Measurements from ENCODE around the gene APOA5.
"Not testable (repeated sequence)": the region's sequence is repeated elsewhere in the genome, so short reads cannot be mapped to it uniquely, and the experiment has no call there.

The APOA5 gene

DNA sequence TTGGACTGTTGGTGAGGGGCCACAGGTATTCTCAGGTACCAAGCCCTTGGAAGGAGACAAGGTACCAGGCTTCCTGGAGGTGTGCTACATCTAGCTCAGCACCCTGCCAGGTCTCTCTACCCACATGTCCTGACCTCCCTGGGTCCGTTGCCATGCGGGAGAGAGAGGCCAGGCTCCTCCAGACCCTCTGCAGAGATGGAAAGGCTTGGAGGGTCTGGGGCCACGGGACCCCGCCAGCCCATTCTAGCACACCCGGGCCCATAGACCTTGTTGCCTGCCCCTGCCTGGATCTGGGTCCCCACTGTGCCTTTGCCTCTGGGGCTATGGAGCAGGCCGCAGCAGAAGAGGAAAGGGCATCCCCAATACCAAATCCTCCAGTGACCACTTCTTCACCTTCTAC, 35.8 kb upstream of the APOA5 start:
- DNase-seq: no peak

DNA sequence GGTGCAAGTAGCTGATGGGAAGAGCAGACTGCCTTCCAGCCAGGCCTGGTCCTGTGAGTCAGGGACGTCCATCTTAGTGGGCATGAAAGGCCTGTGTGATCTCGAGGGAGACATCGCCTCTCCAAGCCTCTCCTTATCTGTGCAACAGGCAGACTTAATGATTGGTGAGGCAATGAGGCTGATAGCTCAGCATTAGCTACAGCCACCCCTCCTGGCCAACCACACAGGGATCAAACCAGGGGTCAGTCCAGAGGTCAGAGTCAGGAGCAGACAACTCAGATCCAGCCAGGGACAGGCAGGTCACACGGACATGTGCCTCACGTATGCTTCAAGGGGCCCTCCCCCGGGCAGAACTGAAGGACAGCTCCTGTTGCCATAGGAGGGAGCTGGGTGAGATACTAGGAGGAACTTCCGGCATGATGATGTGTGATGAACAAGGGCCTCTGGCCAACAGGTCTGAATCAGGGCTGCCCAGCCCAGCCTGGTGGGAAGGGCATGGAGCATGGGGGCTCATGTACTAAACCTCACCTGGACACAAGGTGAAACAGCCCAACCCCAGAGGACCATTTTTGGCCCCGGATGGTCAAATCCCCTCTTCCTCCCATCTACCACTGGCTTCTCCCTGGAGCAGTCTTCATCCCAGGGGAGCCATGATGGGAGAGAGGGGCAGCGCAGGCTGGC, 35.2 kb upstream of the APOA5 start:
- no peak for DNase-seq

- no peak for DNase-seq
These were observed 34.4 kb upstream of the APOA5 start for GRCh38 chr11:116825854-116826750.

- DNase-seq: no peak
These were observed 33.8 kb upstream of the APOA5 start for GRCh38 chr11:116825434-116825833.

DNA sequence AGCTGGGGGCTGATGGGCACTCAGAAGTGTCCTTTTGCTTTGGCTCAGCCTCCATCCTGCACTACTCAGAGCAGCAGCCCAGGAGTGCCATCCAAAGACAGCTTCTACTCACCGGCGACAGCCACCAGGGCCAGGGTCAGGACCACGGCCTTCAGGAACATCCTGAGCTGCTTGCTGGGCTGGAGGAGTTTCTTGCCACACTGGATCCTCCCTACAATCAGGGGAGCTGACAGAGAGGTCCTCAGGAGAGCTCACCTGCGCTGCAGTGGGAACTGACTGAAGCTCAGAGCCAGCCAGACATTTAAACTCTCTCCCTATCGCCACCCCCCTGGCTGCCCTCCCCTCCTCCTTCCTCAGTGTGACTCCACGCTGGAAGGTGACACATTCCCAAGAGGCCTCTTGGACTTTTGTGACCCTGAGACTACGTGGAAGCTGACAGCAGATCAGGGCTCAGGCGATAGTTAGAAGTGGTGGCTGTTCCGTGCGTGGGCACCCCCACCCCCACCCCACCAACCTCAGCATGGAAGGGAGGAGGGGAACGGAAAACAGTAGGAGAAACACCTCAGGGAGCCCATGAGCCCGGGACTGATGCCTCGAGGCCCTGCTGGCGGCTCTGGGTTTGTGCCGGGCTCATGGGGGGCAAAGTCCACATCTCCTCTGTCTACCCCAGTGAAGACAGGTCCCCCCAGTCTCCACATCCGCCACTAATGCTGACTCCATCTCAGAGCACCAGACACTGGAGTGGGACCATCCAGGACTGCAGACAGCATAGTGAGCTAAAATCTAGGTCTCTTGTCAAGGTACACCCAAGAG, 31.6 kb upstream of the APOA5 start, which contains the start of gene APOA4:
TSS of gene APOA4 (minus strand) at position 274 of the 813 bp plus-strand sequence. CDS start at position 161, 113 bp downstream.
- no peak for DNase-seq

GRCh38 chr11:116822575-116822974, 30.9 kb upstream of the APOA5 start:
- DNase-seq: no peak

DNA sequence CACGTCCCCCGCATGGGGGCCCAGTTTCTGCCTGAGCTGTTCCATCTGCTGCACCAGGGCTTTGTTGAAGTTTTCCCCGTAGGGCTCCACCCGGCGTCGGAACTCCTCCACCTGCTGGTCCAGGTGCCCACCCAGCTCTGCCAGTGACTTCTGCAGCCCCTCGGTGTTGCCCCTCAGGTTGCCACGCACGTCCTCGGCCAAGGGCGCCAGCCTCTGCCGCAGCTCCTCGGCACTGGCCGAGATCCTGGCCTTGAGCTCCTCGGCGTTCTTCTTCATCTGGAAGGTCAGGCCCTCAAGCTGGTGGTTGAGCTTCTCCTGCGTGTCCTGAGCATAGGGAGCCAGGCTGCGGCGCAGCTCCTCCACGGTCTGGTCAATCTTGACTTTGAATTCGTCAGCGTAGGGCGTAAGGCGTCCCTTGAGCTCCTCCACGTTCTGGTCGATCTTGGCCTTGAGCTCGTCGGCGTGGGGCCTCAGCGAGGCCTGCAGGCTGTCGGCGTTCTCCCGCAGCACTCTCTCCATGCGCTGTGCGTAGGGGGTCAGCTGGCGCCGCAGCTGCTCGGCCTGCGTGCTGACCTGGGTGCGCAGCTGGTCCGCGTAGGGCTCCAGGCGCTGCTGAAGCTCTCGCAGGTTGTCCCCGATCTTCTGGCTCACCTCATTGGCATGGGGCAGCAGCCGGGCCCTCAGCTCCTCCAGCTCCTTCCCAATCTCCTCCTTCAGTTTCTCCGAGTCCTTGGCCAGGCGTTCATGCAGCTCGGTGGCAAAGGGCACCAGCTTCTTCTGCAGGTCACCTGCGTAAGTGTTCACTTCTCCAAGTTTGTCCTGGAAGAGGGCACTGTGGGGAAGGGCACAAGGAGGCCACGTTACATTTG, 29.6 kb upstream of the APOA5 start:
- DNase-seq: no peak

- DNase-seq: no peak
These were observed 27.4 kb upstream of the APOA5 start for GRCh38 chr11:116819049-116819448.

- no peak for DNase-seq
These were observed 22.8 kb upstream of the APOA5 start for GRCh38 chr11:116814502-116814901.

GRCh38 chr11:116813781-116814471, 22.2 kb upstream of the APOA5 start:
- DNase-seq: no peak

- DNase-seq: no peak
These were observed 21.5 kb upstream of the APOA5 start for GRCh38 chr11:116813170-116813569.

DNA sequence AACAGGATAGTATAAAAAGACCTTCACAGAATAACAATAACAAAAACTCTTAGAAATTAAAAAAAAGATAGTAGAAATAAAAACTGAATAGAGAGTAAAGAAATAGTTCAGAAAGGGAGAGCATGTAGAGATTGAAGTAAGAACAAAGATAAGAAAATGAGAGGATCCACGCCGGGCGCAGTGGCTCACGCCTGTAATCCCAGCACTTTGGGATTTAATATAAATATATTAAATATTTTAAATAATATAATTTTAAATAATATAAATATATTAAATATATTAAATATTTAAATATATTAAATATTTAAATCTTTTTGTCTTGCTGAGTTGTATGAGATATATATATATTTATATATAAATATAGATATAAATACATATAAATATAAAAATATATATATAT, 20.4 kb upstream of the APOA5 start:
- DNase-seq: no peak

GRCh38 chr11:116811194-116811593, 19.5 kb upstream of the APOA5 start:
- no peak for DNase-seq

DNA sequence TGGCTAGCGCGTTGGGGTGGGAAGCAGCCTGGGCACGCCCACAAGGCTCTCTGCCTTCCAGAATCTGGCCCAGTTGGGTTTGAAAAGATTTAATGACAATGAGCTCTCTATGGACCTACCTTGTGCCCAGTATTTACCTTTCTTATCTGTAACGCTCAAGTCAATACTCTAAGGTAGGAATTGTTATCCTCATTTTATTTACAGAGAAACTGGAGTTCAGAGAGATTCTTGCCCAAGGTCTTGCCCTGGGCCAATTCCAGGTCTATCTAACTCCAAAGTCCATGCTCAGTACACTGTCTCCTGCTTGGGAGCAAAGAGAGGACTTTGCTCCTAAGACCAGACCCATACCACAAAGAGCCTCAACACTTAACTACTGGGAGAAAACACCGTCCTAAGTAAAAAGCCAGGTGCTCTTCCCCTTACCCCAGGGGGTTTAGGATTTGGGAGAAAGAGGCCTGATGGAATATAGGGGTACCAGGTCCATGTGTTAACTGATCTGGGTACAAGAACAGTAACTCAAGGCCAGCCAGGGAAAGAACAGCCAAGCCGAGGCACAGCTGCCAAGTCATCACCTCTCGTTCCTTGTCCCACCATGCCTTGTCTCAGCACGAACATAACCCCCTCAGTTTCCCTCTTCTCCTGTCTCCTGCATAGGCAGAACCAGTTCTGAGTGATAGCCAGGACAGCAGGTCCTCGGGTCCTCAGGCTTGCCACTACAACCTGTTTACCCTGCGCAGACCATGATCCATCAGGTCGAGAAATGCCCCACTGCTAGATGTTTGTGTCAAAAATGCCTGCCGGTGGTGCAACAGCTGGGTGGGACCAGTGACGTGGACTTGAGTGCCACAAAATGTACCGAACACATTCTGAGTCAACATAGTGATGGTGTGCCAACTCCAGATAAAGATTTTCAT, 16.8 kb upstream of the APOA5 start:
- no peak for DNase-seq

DNA sequence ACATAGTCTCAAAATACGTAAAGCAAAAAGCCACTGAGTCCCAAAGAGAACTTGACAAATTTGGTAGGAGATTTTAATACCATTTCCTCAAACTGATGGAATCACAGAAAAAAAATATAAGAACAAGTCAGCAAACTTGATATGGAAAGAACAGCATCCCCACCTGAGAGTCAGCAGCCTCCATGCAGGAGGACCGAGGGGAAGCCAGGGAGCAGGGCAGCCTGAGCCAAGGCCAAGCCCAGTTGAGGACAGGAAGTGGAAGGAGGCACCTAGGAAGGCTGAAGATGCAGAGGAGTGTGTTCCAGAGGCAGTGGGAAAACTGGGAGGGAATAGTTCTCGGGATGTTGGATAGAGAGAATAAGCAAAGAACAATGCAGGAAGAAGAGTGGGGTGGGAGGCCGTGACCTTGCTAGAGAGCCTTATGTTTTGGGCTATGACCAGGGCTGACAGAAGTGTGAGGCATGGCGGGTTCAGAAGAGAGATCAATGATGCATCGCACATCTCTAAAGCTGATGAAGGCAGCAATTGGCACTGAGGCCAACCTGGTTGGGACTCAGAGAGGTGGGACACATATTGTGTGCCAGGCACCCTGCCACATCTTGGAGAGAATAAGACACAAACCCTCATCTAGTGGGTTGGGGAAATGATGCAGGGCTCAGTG, 16.1 kb upstream of the APOA5 start:
- no peak for DNase-seq

DNA sequence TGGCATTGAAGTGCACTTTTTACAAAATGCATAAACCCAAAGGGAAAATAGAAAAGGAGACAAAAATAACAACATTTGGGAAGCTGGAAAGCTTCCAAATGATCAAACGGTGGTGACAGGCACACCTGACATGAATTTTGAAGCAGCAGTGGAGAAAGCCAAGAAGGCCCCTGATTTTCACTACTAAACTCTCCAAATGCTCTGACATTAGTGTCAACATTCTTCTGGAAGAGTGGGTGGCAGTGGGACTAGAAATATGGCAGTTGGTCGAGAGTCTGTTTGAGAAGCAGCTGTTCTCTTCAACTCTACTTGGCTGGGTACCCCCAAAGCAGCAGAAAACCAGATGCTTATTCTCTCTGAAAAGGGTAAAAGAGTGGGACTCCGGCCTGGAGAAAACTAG, 12.3 kb upstream of the APOA5 start:
- DNase-seq: no peak

- DNase-seq: not testable (repeated sequence)
These were observed 10.0 kb upstream of the APOA5 start for GRCh38 chr11:116801662-116802061.

DNA sequence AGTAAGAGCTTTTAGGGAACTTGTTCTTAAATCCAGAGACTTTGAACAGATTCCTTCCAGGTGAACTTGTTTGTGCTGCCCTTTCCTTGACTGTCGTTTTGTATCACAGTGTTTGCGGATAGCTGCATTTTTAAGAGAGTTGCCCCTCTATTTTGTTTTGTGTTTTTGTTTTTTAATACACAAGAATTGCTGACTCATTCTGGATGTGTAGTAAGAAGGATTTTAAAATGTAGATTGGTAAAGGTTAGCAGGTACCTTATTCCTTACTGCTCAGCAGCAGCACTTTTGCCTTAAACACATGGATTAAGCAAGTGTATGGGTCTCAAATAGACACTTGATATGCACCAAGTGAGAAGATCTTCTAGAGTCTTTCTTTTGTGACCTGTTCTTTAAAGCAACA, 8.9 kb upstream of the APOA5 start:
- no peak for DNase-seq

DNA sequence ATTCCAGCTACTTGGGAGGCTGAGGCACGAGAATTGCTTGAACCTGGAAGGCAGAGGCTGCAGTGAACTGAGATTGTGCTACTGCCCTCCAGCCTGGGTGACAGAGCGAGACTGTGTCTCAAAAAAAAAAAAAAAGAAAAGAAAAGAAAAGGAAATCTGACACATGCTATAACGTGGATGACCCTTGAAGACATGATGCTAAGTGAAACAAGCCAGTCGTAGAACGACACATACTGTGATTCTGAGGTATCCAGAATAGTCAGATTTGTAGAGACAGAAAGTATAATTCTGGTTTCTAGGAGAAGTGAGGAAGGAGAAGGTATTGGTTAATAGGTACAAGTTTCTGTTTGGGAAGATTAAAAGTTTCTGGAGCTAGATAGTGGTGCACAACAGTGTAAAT, 6.7 kb upstream of the APOA5 start:
- DNase-seq: no peak

GRCh38 chr11:116797816-116798215, 6.1 kb upstream of the APOA5 start:
- DNase-seq: no peak
